GM12865 (cell line): ENCODE measurements around the gene PADI1.

Experiments used
- DNase-seq: peaks from one replicate; pipeline ENCODE4 v3.0.0; 2010; ENCODE audit warnings: low read depth
- H3K4me3 ChIP-seq: 2 replicates; pipeline ENCODE4 v1.5.1; 2011; ENCODE audit warnings: mild to moderate bottlenecking, low read depth, low read length, control low read depth
- TF ChIP-seq, protein P1 (sequence below): IDR thresholded peaks from 2 replicates; pipeline ENCODE4 v1.5.1; 2011; ENCODE audit warnings: low read length, control low read depth, low read depth, inconsistent platforms; ENCODE audit not compliant: insufficient read depth; ENCODE audit errors: missing control alignments

The PADI1 gene

DNA sequence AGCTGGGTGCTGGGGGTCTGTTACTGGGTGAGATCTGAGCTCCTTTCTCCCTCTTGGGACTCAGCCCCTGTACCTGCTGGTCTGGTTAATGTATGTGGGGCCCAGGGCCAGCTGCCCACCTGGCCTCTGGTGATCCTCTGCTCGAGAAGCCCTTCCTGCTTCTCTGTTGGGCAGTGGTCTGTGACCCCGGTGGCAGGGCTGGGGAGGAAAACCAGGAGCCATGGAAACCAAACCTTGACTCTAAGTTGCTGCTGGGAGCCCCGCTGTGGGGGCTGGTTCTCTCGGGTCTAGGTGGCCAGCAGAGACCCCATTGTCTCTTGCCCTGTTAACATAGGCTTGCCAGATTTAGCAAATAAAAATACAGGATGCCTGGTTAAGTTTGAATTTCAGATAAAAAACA, 1.3 kb downstream of the PADI1 start:
- H3K4me3 ChIP-seq = no peak overlapping the region
- TF ChIP-seq, protein P1, sequence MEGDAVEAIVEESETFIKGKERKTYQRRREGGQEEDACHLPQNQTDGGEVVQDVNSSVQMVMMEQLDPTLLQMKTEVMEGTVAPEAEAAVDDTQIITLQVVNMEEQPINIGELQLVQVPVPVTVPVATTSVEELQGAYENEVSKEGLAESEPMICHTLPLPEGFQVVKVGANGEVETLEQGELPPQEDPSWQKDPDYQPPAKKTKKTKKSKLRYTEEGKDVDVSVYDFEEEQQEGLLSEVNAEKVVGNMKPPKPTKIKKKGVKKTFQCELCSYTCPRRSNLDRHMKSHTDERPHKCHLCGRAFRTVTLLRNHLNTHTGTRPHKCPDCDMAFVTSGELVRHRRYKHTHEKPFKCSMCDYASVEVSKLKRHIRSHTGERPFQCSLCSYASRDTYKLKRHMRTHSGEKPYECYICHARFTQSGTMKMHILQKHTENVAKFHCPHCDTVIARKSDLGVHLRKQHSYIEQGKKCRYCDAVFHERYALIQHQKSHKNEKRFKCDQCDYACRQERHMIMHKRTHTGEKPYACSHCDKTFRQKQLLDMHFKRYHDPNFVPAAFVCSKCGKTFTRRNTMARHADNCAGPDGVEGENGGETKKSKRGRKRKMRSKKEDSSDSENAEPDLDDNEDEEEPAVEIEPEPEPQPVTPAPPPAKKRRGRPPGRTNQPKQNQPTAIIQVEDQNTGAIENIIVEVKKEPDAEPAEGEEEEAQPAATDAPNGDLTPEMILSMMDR = no peak
- no peak for DNase-seq

- peak; percentile 78 for DNase-seq
- no peak overlapping the region for H3K4me3 ChIP-seq
- TF ChIP-seq, protein P1 = no peak
These were observed 2.1 kb downstream of the PADI1 start for GRCh38 chr1:17207046-17207445.

- TF ChIP-seq, protein P1 = no peak
- H3K4me3 ChIP-seq = no peak overlapping the region
- DNase-seq = no peak
These were observed 2.6 kb downstream of the PADI1 start for GRCh38 chr1:17207540-17207939.

DNA sequence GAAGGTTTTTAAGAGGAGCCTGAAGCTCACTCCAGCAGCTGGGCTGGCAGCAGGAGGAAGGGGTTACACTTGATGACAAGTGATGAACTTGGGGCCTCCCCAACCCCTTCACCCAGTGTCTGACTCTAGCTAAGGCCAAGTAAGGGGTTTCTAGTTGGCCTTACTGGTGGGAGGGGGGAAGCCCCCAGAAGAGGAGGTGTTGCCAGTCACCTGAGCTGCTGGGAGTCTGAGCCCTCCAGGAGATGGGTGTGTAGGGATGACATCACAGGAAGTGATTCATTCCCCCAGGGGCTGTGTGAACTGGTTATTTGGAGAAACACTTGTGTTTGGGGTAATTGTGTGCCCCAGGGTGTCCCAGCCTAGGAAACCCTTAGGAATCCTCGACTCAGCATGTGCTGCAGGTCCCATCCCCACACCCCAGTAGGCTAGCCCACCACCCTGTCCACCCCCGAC, 3.1 kb downstream of the PADI1 start:
- TF ChIP-seq, protein P1 = no peak
- peak; percentile 60 for DNase-seq

DNA sequence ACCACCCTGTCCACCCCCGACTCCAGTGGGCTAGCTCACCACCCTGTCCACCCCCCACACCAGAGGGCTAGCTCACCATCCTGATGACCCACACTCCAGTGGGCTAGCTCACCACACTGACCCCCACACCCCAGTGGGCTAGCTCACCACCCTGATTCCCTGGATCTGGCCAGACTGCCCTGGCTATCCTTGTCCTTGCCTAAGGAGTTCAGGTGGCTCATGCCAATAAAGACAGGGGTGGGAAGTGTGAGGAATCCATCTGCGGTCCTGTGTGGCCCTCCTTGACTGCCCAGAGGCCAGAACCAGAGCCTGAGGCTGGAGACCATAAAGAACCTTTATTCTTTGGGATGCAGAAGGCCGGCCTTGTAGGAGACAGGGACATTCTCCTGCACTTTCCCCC, 3.6 kb downstream of the PADI1 start:
- no peak for DNase-seq
- TF ChIP-seq, protein P1 = no peak
- H3K4me3 ChIP-seq = no peak overlapping the region

More for the DNA sequence above, 3.1 kb downstream of the PADI1 start:
- no peak overlapping the region for H3K4me3 ChIP-seq

DNA sequence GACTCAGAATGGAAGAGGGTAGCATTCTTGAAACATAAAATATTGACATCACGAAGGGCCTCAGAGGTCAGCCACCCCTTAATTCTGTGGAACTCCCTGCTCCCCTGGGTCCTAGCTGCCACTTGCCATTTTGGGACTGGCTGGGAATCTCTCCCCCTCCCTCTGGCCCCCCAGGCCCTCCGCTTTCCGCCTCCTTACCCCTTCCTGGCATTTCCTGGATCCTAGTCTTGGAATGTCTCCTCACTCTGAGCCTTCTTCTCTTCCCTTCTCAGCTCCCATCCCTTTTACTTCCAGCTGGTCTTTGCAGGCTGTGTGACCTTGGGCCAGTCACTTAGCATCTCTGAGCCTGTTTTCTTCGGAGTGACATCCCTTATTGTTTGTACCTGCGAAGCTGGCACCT, 4.5 kb downstream of the PADI1 start:
- no peak overlapping the region for H3K4me3 ChIP-seq
- TF ChIP-seq, protein P1 = no peak
- DNase-seq = no peak

GRCh38 chr1:17210176-17210575, 5.2 kb downstream of the PADI1 start:
- no peak for DNase-seq
- TF ChIP-seq, protein P1 = no peak
- H3K4me3 ChIP-seq = no peak overlapping the region
